ENCODE measurements around the gene ACADL. TPM values are rescaled to one million over a fixed set of nuclear protein-coding genes. Genes with fewer than 3 reads are reported as not detected.
A peak's percentile ranks its signal among the peaks of the same experiment; 100 is the strongest.

Gene ACADL
- total and polyA plus RNA-seq, 2 of the 13 experiments (the other 11 are each of a cell fraction or from before 2014, with no cell fraction given): not detected

GRCh38 chr2:210195101-210195852 lies 30.0 kb downstream of the ACADL start:
- peak; percentile 91 for FAIRE-seq
- in situ Hi-C loops (cut with HindIII; ENCODE audit: extremely low pct_ligation_motif_present, low pct_unique_long_range_greater_than_20kb): loop anchor here (5.0 to 25.0 kb wide), 3 partner anchors 123 to 1808 kb away; no protein-coding TSS in a partner anchor
- WGBS (ENCODE audit: low lambda C conversion rate): 7% methylated on average over 8 of the region's 8 CpGs
- ATAC-seq: peak; percentile 88
- Histone ChIP-seq H3K79me2 (ENCODE audit: insufficient read depth, low read length) (no peaks in the 10 kb centered on the region), H3K4me2 (ENCODE audit: low read depth, low read length) (peak overlapping the region; percentile 69), H3K4me1 (ENCODE audit: insufficient read depth, low read length) (peaks cover 7% of the 10 kb centered on the region; the same call in 1 of the 2 replicates), H3K4me3 (replicated peaks in 1 of 3; ENCODE audit: insufficient read depth in 1 of 3, low read depth in 2 of 3, low read length in 3 of 3) (peak overlapping the region; percentile 5 to 44 (median 34); a peak in 4 of 6 replicates), H2AFZ (ENCODE audit: low read length) (peak overlapping the region; percentile 57), H3K27me3 (ENCODE audit: control insufficient read depth in 1 of 2, insufficient read depth in 2 of 2, low read length in 2 of 2) (no peaks in the 10 kb centered on the region), H3K36me3 (replicated peaks in 1 of 2; ENCODE audit: control insufficient read depth in 1 of 2, insufficient read depth in 2 of 2, low read length in 2 of 2) (no peaks in the 10 kb centered on the region), H3K27ac (ENCODE audit: extremely low read length, insufficient read depth, low read length) (no peak overlapping the region), H4K20me1 (ENCODE audit: insufficient read depth, low read length) (no peaks in the 10 kb centered on the region), H3K9me3 (ENCODE audit: low read length) (no peaks in the 10 kb centered on the region), H3K9ac (ENCODE audit: insufficient read depth, low read depth, low read length) (no peak overlapping the region)
- ChIA-PET POLR2A (interaction anchor here (1.0 kb wide), 1 partner anchor 24 kb away, joined by 4 read pairs; the partner anchor contains the start of gene KANSL1L), CTCF (ENCODE audit: low intra/inter-chr PET ratio, low total read pairs) (interaction anchor here (1.0 to 5.1 kb wide), 5 partner anchors 122 to 231 kb away, joined by 3 to 66 read pairs (median 10); no protein-coding TSS in a partner anchor)
- BruUV-seq (replicated peaks): no TSS peak
- DNase-seq (ENCODE audit: low spot score): peak; percentile 51
- intact Hi-C loops (cut with micrococcal nuclease; ENCODE audit: unreplicated experiment): loop anchor here (1.0 to 5.0 kb wide), 6 partner anchors 13 to 863 kb away; no protein-coding TSS in a partner anchor
- TF ChIP-seq ZFYVE20 (CRISPR knock-in tag; IDR thresholded peaks at IDR 0.05; ENCODE audit: borderline replicate concordance, low read depth) (no peak), FOXO4 (CRISPR knock-in tag; conservative IDR thresholded peaks at IDR 0.05) (no peak), ISL2 (CRISPR knock-in tag; IDR thresholded peaks at IDR 0.05) (no peak), SMARCC2 (IDR thresholded peaks at IDR 0.05) (no peak), ZNF749 (CRISPR knock-in tag; IDR thresholded peaks at IDR 0.05; ENCODE audit: borderline replicate concordance) (no peak), HNRNPL (IDR thresholded peaks at IDR 0.05; ENCODE audit: low read depth, low read length) (no peak), ADNP (CRISPR knock-in tag; IDR thresholded peaks at IDR 0.05) (no peak), KDM5A (IDR thresholded peaks at IDR 0.05; ENCODE audit: borderline replicate concordance, low read length) (no peak; the same call in 1 of the 2 replicates), ZBTB25 (CRISPR knock-in tag; IDR thresholded peaks at IDR 0.05) (peak; percentile 33; the same call in 1 of the 2 replicates), NCOA2 (CRISPR knock-in tag; IDR thresholded peaks at IDR 0.05) (0 out of 2 replicates have a peak, but pooled peaks have one; percentile 25), RBAK (CRISPR knock-in tag; IDR thresholded peaks at IDR 0.05) (no peak), DNMT3B (CRISPR knock-in tag; conservative IDR thresholded peaks at IDR 0.05) (no peak), ZNF143 (CRISPR knock-in tag; IDR thresholded peaks at IDR 0.05) (no peak), HOMEZ (CRISPR knock-in tag; IDR thresholded peaks at IDR 0.05; ENCODE audit: low read depth) (peak; percentile 8; the same call in 1 of the 2 replicates), MTF2 (CRISPR knock-in tag; IDR thresholded peaks at IDR 0.05; ENCODE audit: borderline replicate concordance) (no peak), ERF (CRISPR knock-in tag; IDR thresholded peaks at IDR 0.05) (no peak), ZGPAT (CRISPR knock-in tag; IDR thresholded peaks at IDR 0.05) (0 out of 2 replicates have a peak, but pooled peaks have one; percentile 40), STAG1 (CRISPR knock-in tag; IDR thresholded peaks at IDR 0.05) (peak; percentile 90), CEBPB (IDR thresholded peaks at IDR 0.05; ENCODE audit: borderline replicate concordance, low read depth, low read length) (peak; percentile 8; the same call in 1 of the 2 replicates)

Data from HepG2 (cell line).